Small intestine (tissue), 7 donors: ENCODE data around the gene SCO2. TPM values are rescaled to one million over a fixed set of nuclear protein-coding genes. Genes with fewer than 3 reads are reported as not detected.
A peak's percentile ranks its signal among the peaks of the same experiment; 100 is the strongest.

ENCODE experiments used
- DNase-seq, 2 donors: peaks; one replicate each; pipeline versions ENCODE4 v3.0.0 to v3.0.0-alpha.2; 2013
- FAIRE-seq: peaks from 2 replicates; lab custom pipeline; 2012; peaks lifted over from hg19 to GRCh38; lab: Jason Lieb, UNC
- H3K27ac ChIP-seq, 3 donors: one replicate each; pipeline ENCODE4 v1.5.1; 2013; ENCODE audit warnings: low read length in 2 of 3, mild to moderate bottlenecking in 2 of 3, control low read depth in 1 of 3, inconsistent platforms in 1 of 3, low read depth in 1 of 3, moderate library complexity in 1 of 3
- H3K27me3 ChIP-seq, 3 donors: one replicate each; pipeline ENCODE4 v1.6.1; 2013; ENCODE audit warnings: low read length in 3 of 3, inconsistent platforms in 1 of 3; ENCODE audit not compliant: control insufficient read depth in 3 of 3, insufficient read depth in 3 of 3
- H3K36me3 ChIP-seq, 3 donors: one replicate each; pipeline ENCODE4 v1.6.1; 2013; ENCODE audit warnings: low read length in 3 of 3, inconsistent platforms in 1 of 3, low read depth in 1 of 3, mild to moderate bottlenecking in 1 of 3, moderate library complexity in 1 of 3; ENCODE audit not compliant: control insufficient read depth in 3 of 3, insufficient read depth in 2 of 3
- H3K4me1 ChIP-seq, 3 donors: one replicate each; pipeline ENCODE4 v1.6.1; 2013; ENCODE audit warnings: low read length in 2 of 3, inconsistent platforms in 1 of 3, low read depth in 1 of 3, mild to moderate bottlenecking in 1 of 3, moderate library complexity in 1 of 3; ENCODE audit not compliant: control insufficient read depth in 3 of 3, insufficient read depth in 2 of 3
- H3K4me3 ChIP-seq, 3 donors: one replicate each; pipeline ENCODE4 v1.5.1; 2013; ENCODE audit warnings: low read length in 3 of 3, control low read depth in 1 of 3, inconsistent platforms in 1 of 3, low read depth in 1 of 3, mild to moderate bottlenecking in 1 of 3, moderate library complexity in 1 of 3
- H3K9me3 ChIP-seq, 2 donors: one replicate each; pipeline ENCODE4 v1.6.1; 2013; ENCODE audit warnings: low read depth in 1 of 2, low read length in 1 of 2; ENCODE audit not compliant: control insufficient read depth in 2 of 2, insufficient read depth in 1 of 2
- WGBS, 3 donors: extraction: QIAGEN DNeasy Blood & Tissue Kit; methylation state at CpG; one replicate each; pipeline ENCODE4 v1.1.7; 2013; 5-methylcytosine and 5-hydroxymethylcytosine counted together
- polyA plus RNA-seq, 4 donors: library from polyadenylated mRNA; stranded (reverse) in 3 of 4; unstranded in 1 of 4; fragments of 200-250 nt in 3 of 4; fragments of 120-200 nt in 1 of 4; gene quantifications; one replicate each; pipeline versions ENCODE4 v1.2.1 to v1.2.3, GENCODE V29; 2013
- donor health status: healthy with polysubstance abuse.
- donor health status: control.
- donor health status: control.
- donor health status: Bipolar disorder and iron deficiency.
- donor health status: healthy.

The SCO2 gene
- polyA plus RNA-seq, 4 donors = 0.92 to 2.7 (median 2.3) TPM

DNA sequence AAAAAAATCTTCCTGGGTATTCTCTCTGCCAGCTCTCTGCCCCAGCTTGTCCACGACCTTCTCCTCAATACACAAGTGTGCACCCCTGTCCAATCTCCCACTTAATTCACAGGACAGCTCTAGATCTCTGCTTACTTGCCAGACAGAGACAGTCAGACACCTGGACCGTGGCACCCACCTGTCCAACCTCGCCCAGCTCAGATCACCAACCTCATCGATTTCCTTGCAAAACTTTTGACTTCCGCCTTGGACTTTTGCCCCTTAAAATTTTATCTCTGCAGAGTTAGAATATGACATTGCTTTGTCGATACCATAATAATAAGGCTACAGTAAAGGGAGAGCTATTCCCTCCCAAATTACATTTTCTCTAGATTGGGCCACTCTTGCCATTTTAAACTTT lies 28.3 kb downstream of the SCO2 start:
- no peak for FAIRE-seq
- peaks cover 0 to 17% (median 0%) of the 10 kb centered on the region in 3 donors for H3K4me1 ChIP-seq
- H3K27me3 ChIP-seq = no peaks in the 10 kb centered on the region
- WGBS, 3 donors = 12 to 61% (median 39%) methylated on average over 6 of the region's 6 CpGs
- no peak overlapping the region for H3K4me3 ChIP-seq
- peak overlapping the region in 2 of 3 donors; percentile 48 to 55 for H3K27ac ChIP-seq
- peaks cover 0 to 2% (median 0%) of the 10 kb centered on the region in 3 donors for H3K36me3 ChIP-seq
- peak; percentile 54 to 89 for DNase-seq
- no peaks in the 10 kb centered on the region for H3K9me3 ChIP-seq

DNA sequence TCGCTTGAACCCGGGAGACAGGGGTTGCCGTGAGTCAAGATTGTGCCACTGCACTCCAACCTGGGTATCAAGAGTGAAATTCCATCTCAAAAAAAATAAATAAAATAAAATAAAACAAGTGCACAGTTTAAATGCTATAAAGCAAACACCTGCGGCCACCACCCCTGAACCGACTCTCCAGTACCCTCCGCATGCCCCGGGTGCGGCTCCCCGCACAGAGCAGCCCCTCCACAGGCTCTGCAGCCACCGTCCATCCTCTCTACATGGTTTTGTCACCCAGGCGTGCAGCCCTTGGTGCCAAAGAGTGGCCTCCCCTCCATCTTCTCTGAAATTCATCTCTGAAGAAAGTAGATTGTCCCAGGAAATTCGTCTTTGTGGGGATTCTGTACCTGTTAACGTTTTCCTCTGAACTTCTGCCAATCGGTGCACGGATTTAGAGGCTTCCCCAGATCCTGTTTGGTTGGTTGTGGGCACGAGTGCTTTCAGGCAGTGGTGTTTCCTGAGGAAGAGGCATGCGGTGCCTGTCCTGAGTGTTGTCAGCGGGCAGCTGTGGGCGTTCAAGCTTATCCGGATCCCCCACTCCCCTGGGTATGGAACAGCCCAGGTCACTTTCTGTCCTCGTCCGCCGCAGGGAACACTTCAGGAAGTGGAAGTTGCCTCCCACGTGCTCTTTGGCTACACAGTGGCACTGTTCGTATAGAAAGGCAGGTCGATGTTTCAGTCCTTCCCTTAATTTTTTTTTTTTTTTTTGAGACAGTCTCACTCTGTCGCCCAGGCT lies 34.7 kb downstream of the SCO2 start:
- 65 to 70% (median 67%) methylated on average over 27 of the region's 27 CpGs for WGBS, 3 donors
- H3K4me1 ChIP-seq = no peaks in the 10 kb centered on the region
- H3K9me3 ChIP-seq = no peaks in the 10 kb centered on the region
- DNase-seq (no peak), FAIRE-seq (no peak)
- no peaks in the 10 kb centered on the region for H3K27me3 ChIP-seq
- H3K4me3 ChIP-seq = no peak overlapping the region
- H3K36me3 ChIP-seq = no peaks in the 10 kb centered on the region
- H3K27ac ChIP-seq = no peak overlapping the region

DNA sequence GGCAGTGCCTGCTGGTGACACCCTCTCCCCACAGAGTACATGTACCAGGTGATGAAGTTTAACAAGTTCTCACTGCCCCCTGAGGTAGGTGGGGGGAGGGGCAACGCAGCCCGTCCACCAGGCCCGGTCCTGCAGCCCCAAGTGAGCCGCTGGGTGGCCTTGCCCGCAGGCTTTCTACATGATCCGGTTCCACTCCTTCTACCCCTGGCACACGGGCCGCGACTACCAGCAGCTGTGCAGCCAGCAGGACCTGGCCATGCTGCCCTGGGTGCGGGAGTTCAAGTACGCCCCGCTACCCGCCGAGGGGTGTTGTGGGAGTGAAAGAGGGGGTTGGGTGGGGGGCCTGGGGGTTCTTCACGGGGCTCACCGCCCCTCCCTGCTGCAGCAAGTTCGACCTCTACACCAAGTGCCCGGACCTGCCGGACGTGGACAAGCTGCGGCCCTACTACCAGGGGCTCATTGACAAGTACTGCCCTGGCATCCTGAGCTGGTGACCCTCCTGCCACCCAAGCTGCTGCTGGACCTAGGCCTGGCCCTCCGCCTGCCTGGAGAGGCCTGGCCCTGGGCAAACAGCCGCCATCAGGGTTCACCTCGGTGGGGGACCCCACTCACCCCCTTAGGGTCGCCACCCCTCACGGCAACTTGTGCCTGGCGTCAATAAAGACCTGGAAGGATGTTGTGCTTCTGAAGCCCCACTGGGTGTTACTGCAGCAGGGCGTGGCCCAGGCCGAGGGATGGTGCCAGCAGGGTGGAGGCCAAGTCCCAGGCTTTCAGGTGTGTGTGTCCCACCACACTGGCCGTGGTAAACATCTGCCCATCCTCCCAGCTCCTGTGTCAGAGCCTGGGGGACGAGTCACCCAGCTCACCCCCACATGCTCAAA lies 35.8 kb downstream of the SCO2 start:
- H3K4me3 ChIP-seq = no peak overlapping the region
- WGBS, 3 donors = 77 to 84% (median 81%) methylated on average over 29 to 31 of the region's 31 CpGs
- DNase-seq (no peak), FAIRE-seq (no peak)
- H3K4me1 ChIP-seq = peaks cover 0 to 8% (median 0%) of the 10 kb centered on the region in 3 donors
- H3K27me3 ChIP-seq = no peaks in the 10 kb centered on the region
- no peaks in the 10 kb centered on the region for H3K9me3 ChIP-seq
- no peak overlapping the region for H3K27ac ChIP-seq
- no peaks in the 10 kb centered on the region for H3K36me3 ChIP-seq

DNA sequence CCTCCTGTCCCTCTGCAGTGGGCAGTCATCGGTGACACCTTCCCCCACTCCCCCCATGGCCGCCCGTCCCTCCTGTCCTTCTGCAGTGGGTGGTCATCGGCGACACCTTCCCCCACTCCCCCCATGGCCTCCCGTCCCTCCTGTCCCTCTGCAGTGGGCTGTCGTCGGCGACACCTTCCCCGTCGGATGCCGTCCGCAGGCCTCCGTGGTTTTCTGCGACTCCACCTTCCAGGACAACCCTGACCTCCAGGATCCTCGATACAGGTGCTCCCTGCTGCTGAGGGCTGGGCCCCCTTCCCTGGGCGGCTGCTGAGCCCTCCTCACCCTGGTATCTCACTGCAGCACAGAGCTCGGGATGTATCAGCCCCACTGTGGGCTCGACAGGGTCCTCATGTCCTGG lies 36.5 kb downstream of the SCO2 start:
- Histone ChIP-seq H3K27me3 (no peaks in the 10 kb centered on the region), H3K4me3 (no peak overlapping the region), H3K27ac (no peak overlapping the region), H3K36me3 (peaks cover 0 to under 1% (median 0%) of the 10 kb centered on the region in 3 donors), H3K9me3 (no peaks in the 10 kb centered on the region), H3K4me1 (peaks cover 0 to 14% (median 2%) of the 10 kb centered on the region in 3 donors)
- no peak for FAIRE-seq
- 80 to 92% (median 90%) methylated on average over 19 of the region's 19 CpGs for WGBS, 3 donors
- DNase-seq = no peak

DNA sequence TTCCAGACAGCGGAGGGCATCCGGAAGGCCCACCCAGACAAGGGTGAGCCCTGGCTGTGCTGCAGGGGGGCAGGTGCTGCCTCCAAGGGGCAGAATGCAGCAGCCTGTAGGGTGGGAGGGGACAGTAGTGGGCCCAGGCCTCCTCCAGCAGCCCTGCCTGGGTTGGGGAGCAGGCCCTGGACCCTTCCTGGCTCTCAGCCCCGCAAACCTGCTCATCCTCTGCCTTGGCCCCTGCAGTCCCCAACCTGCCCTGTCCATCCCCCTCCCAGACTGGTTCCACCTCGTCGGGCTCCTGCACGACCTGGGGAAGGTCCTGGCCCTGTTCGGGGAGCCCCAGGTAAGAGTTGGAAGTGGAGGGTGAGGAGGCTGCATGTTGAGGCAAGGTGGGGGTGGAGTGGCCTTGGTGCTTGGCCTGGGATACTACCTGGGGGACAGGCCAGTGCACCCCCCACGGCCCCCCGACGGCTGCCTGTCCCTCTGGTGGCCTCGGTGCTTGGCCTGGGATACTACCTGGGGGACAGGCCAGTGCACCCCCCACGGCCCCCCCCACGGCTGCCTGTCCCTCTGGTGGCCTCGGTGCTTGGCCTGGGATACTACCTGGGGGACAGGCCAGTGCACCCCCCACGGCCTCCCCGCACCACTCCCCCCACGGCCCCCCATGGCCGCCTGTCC lies 37.3 kb downstream of the SCO2 start:
- no peak overlapping the region for H3K27ac ChIP-seq
- WGBS, 3 donors = 81 to 88% (median 86%) methylated on average over 11 to 18 of the region's 18 CpGs
- no peak overlapping the region for H3K4me3 ChIP-seq
- H3K9me3 ChIP-seq = no peaks in the 10 kb centered on the region
- no peak for FAIRE-seq
- no peaks in the 10 kb centered on the region for H3K27me3 ChIP-seq
- peaks cover 0 to 21% (median 3%) of the 10 kb centered on the region in 3 donors for H3K4me1 ChIP-seq
- DNase-seq = no peak
- H3K36me3 ChIP-seq = peaks cover 0 to 8% (median 0%) of the 10 kb centered on the region in 3 donors

DNA sequence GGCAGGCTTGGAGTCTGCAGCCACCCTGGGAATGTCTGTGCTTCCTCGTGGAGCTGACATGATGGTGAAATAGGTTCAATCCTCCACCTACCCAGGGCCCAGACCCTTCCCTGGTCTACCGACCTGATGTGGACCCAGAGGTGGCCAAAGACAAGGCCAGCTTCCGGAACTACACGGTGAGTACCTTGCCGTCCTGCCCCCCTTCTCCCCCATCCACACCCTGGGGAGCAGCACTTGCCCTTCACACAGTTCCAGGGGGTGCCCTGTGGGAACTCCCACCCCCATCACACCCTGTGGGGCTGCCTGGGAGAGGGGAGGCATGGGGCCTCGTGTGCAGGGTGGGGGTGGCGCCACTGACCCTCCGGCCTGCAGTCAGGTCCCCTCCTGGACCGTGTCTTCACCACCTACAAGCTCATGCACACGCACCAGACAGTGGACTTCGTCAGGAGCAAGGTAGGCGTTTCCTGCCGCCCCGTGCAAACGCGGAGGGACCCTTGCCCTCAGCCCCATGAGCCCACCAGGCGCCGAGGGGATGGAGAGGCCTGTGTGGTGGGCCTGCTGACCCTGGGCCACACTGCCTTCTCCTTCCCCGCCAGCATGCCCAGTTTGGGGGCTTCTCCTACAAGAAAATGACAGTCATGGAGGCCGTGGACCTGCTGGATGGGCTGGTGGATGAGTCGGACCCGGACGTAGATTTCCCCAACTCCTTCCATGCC lies 38.0 kb downstream of the SCO2 start:
- FAIRE-seq (no peak), DNase-seq (no peak)
- H3K27ac ChIP-seq = no peak overlapping the region
- H3K36me3 ChIP-seq = peaks cover 0 to 15% (median 0%) of the 10 kb centered on the region in 3 donors
- H3K4me3 ChIP-seq = no peak overlapping the region
- H3K27me3 ChIP-seq = peaks cover 0 to 2% (median 0%) of the 10 kb centered on the region in 3 donors
- peaks cover 0 to 26% (median 3%) of the 10 kb centered on the region in 3 donors for H3K4me1 ChIP-seq
- 80 to 83% (median 81%) methylated on average over 23 of the region's 23 CpGs for WGBS, 3 donors
- H3K9me3 ChIP-seq = no peaks in the 10 kb centered on the region

DNA sequence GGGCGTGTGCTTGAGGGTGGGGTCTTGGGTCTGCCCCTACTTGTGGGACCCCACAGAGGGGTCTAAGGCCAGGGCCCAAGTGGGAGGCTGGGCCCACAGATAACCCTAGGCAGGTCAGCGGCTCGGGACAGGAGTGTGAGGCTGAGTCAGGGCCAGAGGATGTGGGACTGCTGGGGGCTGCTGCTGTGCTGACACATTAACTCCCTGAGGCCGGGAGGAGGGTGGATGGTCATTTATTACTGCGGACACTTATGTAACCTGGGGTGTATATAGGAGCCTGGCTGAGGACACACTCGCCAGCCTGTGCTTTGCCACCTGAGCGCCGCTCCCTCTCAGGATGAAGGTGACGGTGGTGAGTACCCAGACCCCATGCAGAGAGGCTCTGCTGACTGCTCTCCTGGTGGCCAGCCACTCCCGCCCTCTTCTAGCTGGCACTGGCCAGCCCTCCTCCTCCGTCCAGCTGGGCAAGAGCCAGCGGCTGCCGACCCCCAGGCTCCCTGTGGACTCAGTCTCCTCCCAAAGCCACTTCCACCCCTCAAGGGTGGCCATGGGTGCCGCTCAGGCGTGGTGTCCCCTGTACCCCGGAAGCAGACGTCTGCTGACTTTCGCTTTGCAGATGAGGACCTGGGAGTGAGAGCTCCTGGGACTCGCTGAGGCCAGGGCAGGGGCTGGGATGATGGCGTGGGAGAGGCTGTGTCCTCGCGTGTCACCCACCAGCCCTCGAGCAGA lies 38.7 kb downstream of the SCO2 start, which contains the start of gene MIOX:
MIOX (plus strand) TSS at position 299 of the 729 bp plus-strand sequence; CDS start at position 338, 39 bp downstream.
- peaks cover 0 to 7% (median 2%) of the 10 kb centered on the region in 3 donors for H3K27me3 ChIP-seq
- DNase-seq (no peak), FAIRE-seq (no peak)
- H3K36me3 ChIP-seq = peaks cover 0 to 20% (median 0%) of the 10 kb centered on the region in 3 donors
- peaks cover 0 to 32% (median 3%) of the 10 kb centered on the region in 3 donors for H3K4me1 ChIP-seq
- H3K4me3 ChIP-seq = no peak within 1 kb of the TSS
- peak within 1 kb of the TSS in 1 of 3 donors; percentile 61 for H3K27ac ChIP-seq
- WGBS, 3 donors = 71 to 74% (median 74%) methylated on average over 20 to 23 of the region's 23 CpGs
- no peaks in the 10 kb centered on the region for H3K9me3 ChIP-seq
